Endometrial microvascular endothelial cells (primary cell): Measurements from ENCODE around the gene C6orf136. TPM values are rescaled to one million over a fixed set of nuclear protein-coding genes. Genes with fewer than 3 reads are reported as not detected.
"Not testable (repeated sequence)": the region's sequence is repeated elsewhere in the genome, so short reads cannot be mapped to it uniquely, and the experiment has no call there.

Source experiments
- in situ Hi-C: cut with HindIII; loops from 2 replicates; pipeline ENCODE4 v1.10.0; 2017; ENCODE audit warnings: low sequenced_read_pairs, low pct_unique_long_range_greater_than_20kb; ENCODE audit errors: inconsistent ontology term
- total RNA-seq: library from RNA; depleted of rRNA; stranded (reverse); fragments of >200 nt; gene quantifications from one replicate; pipeline ENCODE4 v1.2.3, GENCODE V29; 2015; ENCODE audit errors: inconsistent ontology term

The C6orf136 gene
- total RNA-seq, 1 donor from 2014 or later, result 13.4 TPM

GRCh38 chr6:30647242-30648116 is 546 bp downstream of the C6orf136 start:
- in situ Hi-C loops, result no loop called here

- in situ Hi-C loops, result no loop called here
These were observed 4.2 kb downstream of the C6orf136 start for GRCh38 chr6:30651143-30651542.

DNA sequence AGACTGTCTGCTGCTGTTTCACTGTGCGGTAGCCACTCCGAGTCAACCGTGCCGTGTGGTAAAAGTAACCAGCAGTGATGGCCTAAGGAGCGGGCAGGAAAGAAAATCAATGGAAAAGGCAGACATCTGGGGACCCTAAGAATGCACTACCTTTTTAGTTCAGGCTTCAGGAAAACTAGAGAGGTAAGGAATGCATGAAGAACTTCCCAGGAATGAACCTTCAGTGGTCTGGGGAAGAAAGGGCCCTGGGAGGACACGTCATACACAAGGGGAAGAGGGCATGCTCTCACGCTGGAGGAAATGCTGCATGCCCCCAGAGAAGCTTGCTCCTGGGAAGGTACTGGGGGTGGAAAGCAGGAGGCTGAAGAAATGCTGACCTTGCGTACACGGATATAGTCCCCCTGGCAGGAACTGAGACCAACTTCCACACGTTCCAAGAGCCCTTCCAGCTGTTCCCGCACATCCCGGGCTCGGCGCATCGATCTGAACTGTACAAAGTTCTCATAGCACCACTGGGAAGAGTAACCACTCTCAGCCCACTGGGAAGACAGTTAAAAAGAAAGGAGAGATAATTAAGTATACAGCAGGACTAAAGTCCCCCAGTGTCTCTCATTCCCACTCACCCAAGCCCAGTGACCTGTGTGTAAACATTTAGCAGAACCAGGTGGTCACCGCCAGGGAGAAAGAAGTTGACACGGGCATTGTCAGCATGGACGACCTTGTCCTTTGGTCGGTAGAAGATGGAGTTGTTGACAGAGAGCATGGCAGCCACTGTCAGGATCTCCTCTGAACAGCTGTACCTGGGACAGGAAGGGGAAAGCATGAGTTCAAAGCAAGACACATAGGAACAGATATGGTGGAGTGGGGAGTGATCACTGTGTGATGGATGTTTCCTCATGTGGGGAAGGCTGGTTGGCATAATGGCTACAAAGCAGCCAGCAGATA is 8.1 kb downstream of the C6orf136 start:
- in situ Hi-C loops, result no loop called here

DNA sequence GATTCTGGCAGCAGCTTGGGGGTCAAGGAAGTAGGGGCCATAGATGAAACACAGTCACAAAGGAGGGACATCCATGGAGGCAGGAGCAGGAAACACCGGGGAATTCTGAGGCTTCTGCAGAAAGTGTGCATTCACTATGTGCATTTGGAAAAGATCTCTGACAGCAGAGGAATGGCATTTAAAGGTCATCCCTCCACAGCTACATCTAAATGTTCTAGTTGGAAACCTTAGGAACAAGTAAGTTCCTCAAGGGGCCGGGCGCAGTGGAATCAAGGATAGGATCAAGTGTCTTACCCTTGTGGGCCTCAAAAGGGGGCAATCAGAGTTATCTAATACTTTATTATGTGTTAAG is 8.8 kb downstream of the C6orf136 start:
- in situ Hi-C loops, result no loop called here

DNA sequence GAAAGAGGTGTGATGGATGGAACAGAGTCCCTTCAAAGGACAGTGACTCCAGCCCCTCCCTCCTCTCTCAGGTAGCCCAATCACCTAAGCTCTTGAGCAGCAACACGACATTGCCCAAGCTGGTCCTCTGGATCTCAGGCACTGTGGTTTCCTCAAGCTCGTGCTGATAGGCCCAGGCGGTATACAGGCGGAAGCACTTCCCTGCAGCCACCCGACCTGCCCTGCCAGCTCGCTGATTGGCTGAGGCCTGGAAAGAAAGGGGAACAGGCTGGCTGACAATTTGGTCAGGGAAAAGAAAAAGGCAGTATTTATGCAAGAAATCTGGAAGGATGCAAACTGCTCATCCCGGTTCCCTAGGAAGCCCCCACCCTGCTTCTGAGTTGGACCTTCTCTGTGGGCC is 9.6 kb downstream of the C6orf136 start:
- in situ Hi-C loops, result no loop called here

DNA sequence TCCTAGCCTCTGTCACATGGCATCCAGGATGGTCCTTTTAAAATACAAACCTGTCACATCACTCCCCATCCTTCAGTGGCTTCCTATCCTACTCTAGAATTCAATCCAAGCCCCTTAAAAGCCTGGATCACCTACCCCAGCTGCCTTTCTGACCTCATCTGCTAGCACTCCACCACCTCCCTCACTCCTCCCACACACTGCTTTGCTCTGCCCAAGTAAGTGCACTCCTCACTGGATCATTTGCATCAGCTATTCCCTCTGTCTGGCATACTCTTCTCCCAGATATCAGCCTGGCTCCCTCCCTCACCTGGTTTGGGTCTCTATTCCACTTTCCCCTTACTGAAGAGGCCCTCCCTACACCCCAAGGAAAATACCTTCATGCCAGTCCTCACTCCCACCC is 10.5 kb downstream of the C6orf136 start:
- in situ Hi-C loops, result no loop called here

DNA sequence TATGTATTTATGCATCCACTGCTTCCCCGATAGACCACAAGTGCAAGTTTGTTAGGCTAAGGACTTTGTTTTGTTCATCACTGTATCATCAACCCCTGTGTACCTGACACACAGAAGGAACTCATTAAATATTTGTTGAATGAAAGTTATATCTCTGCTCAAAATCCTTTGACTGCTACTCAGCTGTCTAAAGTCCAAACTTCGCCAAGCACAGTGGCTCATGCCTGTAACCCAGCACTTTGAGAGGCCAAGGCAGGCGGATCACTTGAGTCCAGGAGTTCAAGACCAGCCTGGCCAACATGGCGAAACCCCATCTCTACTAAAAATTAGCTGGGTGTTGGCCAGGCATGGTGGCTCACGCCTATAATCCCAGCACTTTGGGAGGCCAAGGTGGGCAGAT is 11.0 kb downstream of the C6orf136 start:
- in situ Hi-C loops, result not testable (repeated sequence)

- in situ Hi-C loops, result loop anchor here (10.0 kb wide), 1 partner anchor 70 kb away; no protein-coding TSS in a partner anchor
These were observed 18.2 kb downstream of the C6orf136 start for GRCh38 chr6:30664994-30665767.

GRCh38 chr6:30666300-30666699 is 19.4 kb downstream of the C6orf136 start:
- in situ Hi-C loops, result loop anchor here (10.0 kb wide), 1 partner anchor 69 kb away; no protein-coding TSS in a partner anchor

GRCh38 chr6:30670760-30671527 is 24.0 kb downstream of the C6orf136 start:
- in situ Hi-C loops, result no loop called here

DNA sequence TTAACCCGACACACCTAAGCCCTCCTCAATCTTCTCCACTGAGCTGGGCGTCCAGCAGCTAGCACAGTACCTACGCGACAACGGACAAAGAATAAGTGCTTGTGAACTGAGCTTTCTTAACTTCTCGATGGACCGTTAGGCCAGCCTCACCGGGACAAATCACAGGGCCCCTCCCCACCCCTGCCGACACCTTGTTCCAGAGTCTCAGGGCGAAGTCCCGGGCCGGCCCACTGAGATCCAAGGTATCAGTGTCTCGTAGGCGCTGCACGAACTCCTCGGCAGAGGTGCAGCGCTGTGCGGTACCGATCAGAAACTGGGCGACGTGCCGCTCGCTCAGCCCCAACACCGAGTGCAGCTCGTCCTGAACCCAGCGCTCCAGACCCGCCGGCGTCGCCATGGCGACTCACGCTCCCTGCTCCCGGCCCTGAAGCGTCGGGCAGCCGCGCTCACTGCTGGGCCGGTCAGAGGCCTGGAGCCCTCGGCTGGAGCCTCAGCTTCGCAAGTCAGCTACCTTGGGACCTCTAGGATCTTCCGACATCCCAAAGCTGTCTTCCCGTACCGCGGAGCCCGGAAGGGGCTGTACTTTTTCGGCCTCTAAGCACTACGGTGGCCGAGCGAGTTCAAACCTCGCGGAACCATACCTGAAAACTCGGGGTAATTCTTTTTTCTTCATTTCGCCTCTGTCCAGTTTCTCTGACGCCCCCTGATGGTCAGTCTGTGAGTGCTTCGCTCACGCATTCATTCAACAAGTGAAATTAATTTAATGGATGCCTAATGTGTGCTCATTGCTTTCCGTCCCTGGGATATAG is 25.7 kb downstream of the C6orf136 start, which contains the start of gene DHX16:
DHX16 (minus strand) TSS at position 562 of the 809 bp plus-strand sequence; CDS start at position 397, 165 bp downstream.
- in situ Hi-C loops, result no loop called here

DNA sequence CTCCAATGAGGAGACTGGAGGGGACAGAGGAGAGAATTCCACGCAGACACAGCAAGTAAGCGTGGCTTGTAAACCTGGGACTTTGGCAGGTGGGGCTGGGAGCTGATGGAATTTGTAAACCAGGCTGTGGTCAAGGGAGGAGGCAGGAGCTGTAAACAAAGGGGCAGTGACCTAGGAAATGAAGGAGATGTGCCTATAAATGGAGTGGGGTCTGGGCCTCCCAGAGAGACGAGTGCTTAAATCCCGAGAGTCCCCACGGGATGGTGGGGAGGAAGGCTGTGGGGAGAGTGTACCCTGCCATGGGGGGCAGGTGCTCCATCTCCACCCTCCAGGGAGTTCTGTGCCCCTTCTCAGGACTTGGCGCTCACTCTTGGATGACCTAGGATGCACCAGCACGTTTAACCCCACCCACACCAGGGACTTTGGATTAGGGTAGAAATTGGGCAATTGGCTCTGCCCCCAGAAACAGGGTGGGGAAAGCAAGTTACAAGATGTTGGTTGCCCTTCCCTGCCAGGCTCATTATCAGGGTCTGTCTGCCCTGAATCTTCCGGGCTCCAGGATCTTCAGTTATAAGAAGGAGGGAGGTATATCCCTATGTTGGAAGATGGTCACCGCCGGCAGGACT is 29.8 kb downstream of the C6orf136 start:
- in situ Hi-C loops, result no loop called here

DNA sequence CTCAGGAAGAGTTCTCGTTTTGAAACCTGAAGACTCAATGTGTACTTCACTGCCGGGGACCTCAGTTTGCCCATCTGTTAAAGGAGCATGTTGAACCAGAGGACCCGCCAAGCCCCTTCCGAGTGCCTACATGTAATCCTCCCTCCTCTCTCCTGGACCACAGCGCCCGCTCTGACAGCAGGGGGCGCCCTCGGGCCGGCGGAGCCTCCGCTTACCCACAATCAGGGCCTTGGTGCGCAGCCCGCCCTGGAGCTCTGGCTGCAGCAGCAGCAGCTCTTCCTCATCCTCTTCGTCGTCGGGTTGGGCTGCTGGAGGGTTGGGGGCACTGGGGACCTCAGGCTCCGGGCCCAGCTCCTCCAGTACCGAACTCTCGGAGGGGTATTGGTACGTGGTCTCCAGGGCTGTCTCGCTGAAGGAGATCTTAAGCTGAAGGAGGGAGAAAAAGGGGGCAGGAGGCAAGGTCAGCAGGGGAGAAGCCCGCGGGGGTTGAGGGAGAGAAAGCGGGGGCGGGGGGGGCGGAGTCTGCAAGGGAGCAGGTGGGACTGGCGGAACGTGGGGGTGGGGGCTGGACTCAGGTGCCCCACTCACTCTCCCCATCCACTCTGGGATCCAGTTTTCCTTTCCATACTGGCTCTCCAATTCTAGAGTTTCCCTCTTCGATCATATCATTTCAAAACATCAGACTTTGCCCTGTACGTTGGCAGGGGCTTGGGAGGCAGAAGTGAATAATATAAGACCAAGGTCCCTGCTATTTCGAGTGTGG is 32.2 kb downstream of the C6orf136 start:
- in situ Hi-C loops, result no loop called here

DNA sequence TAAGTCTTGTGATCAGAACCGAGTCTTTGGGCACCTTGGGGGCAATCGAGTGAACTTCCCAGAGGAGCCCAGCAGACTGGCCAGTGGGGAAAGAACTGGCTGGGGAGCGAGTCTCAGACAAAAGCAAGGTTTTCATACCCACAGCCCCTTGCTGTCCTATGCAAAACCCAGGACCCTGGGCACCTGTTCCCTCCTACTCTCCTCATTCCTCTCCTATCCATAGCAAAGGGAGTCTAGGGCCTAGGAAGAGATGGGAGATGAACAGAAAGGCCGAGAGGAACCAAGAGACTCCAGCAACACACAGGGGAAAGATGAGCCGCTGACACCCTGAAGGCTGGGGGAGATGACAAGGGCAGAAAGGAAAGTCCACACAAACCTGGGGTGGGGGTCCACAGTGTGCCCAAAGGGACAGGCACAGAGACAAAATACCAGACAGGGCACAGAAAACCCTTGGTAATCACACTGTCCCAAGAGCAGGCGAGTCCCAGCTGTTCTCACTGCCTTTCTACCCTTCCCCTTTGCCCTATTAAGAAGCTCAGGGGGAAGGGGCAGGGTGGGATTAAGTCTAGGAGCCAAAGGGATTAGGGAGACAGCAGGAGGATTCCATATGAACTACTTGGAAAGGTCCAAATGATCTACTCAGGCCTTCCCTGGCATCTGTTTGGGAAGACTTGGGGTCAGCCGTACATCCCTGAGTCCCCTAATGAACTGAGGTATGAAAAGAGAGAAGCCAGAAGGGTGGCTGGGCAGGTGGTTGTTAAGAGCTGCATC is 33.0 kb downstream of the C6orf136 start:
- in situ Hi-C loops, result loop anchor here (10.0 kb wide), 1 partner anchor 135 kb away; no protein-coding TSS in a partner anchor

- in situ Hi-C loops, result loop anchor here (10.0 kb wide), 1 partner anchor 137 kb away; no protein-coding TSS in a partner anchor
These were observed 34.8 kb downstream of the C6orf136 start for GRCh38 chr6:30681766-30682142.
